PC-3 (cell line): ENCODE data around the gene TAOK2. TPM values are rescaled to one million over a fixed set of nuclear protein-coding genes. Genes with fewer than 3 reads are reported as not detected.

Source experiments
- ATAC-seq: fragments of 200-7000 bp; cut with Tn5 transposase; 2 replicates; pipeline ENCODE4 v1.9.1; 2020; ENCODE audit warnings: mild to moderate bottlenecking, moderate library complexity
- BruUV-seq: library from RNA; stranded (reverse); fragments of 400-500 nt; replicated peaks from 2 replicates; lab custom pipeline; 2021; lab: Mats Ljungman, UMichigan
- CTCF ChIA-PET: fragments of 300-600 bp; sonication (Branson Sonifier 250); formaldehyde crosslinking; loops from one replicate; lab custom pipeline; 2022; ENCODE audit warnings: antibody characterized with exemption; lab: Charles Lee
- POLR2A ChIA-PET: fragments of 300-600 bp; sonication (Branson Sonifier 250); formaldehyde crosslinking; loops from one replicate; lab custom pipeline; 2022; ENCODE audit warnings: antibody characterized with exemption; ENCODE audit not compliant: unreplicated experiment; lab: Charles Lee
- DNase-seq: peaks from one replicate; pipeline ENCODE4 v3.0.0-alpha.2; 2015
- H2AFZ ChIP-seq: fragments of 300-600 bp; sonication (generic); 2 replicates; pipeline ENCODE4 v1.6.0; 2016; ENCODE audit warnings: antibody characterized with exemption, low read length
- H3F3A ChIP-seq: fragments of 300-600 bp; sonication (generic); one replicate; pipeline ENCODE4 v1.6.0; 2017; ENCODE audit warnings: antibody characterized with exemption, low read length, control low read depth, mild to moderate bottlenecking; ENCODE audit not compliant: unreplicated experiment
- H3K27ac ChIP-seq: fragments of 300-600 bp; sonication (generic); 2 replicates; pipeline ENCODE4 v1.5.1; 2016; ENCODE audit warnings: mild to moderate bottlenecking, low read length
- H3K27me3 ChIP-seq: fragments of 300-600 bp; sonication (generic); 2 replicates; pipeline ENCODE4 v1.6.1; 2016; ENCODE audit warnings: low read length, mixed read lengths
- H3K36me3 ChIP-seq: fragments of 300-600 bp; sonication (generic); 2 replicates; pipeline ENCODE4 v1.6.1; 2016; ENCODE audit warnings: low read depth, mixed run types, low read length, mixed read lengths
- H3K4me1 ChIP-seq: fragments of 300-600 bp; sonication (generic); 2 replicates; pipeline ENCODE4 v1.5.1; 2016; ENCODE audit warnings: low read length; ENCODE audit not compliant: insufficient read depth
- H3K4me2 ChIP-seq: fragments of 300-600 bp; sonication (generic); 2 replicates; pipeline ENCODE4 v1.6.0; 2016; ENCODE audit warnings: low read length
- H3K4me3 ChIP-seq: fragments of 300-600 bp; sonication (generic); 2 replicates; pipeline ENCODE4 v1.5.1; 2016; ENCODE audit warnings: mild to moderate bottlenecking, low read length, mixed read lengths
- H3K79me2 ChIP-seq: fragments of 300-600 bp; sonication (generic); 2 replicates; pipeline ENCODE4 v1.6.1; 2017; ENCODE audit warnings: low read length, mixed read lengths
- H3K9ac ChIP-seq: fragments of 300-600 bp; sonication (generic); 2 replicates; pipeline ENCODE4 v1.6.0; 2016; ENCODE audit warnings: mild to moderate bottlenecking, low read length
- H3K9me2 ChIP-seq: fragments of 300-600 bp; sonication (generic); replicated peaks from 2 replicates; pipeline ENCODE4 v1.6.1; 2016; ENCODE audit warnings: mixed run types, low read length, mixed read lengths
- H3K9me3 ChIP-seq: fragments of 300-600 bp; sonication (generic); 2 replicates; pipeline ENCODE4 v1.6.1; 2016; ENCODE audit warnings: low read length, mixed read lengths
- H4K20me1 ChIP-seq: fragments of 300-600 bp; sonication (generic); 2 replicates; pipeline ENCODE4 v1.6.1; 2016; ENCODE audit warnings: low read length, mixed read lengths
- CTCF ChIP-seq: fragments of 300-600 bp; sonication (generic); conservative IDR thresholded peaks from 2 replicates; pipeline ENCODE4 v1.5.1; 2017; ENCODE audit warnings: antibody characterized with exemption, low read depth, mild to moderate bottlenecking, low read length
- EZH2 ChIP-seq: fragments of 300-600 bp; sonication (generic); IDR thresholded peaks from one replicate; pipeline ENCODE4 v1.6.1; 2017; ENCODE audit warnings: antibody characterized with exemption, mild to moderate bottlenecking, low read length; ENCODE audit not compliant: unreplicated experiment
- EZH2phosphoT487 ChIP-seq: fragments of 300-600 bp; sonication (generic); IDR thresholded peaks from 2 replicates; pipeline ENCODE4 v1.6.1; 2018; ENCODE audit warnings: mild to moderate bottlenecking, antibody characterized with exemption, low read length, borderline replicate concordance
- intact Hi-C: fragments of 100-400 bp; cut with micrococcal nuclease; formaldehyde crosslinking; loops from 2 replicates; pipeline ENCODE4 v1.9.0; 2023
- total RNA-seq: library from RNA; depleted of rRNA; stranded (reverse); fragments of >200 nt; gene quantifications from 2 replicates; pipeline ENCODE4 v1.2.3, GENCODE V29; 2014

Gene TAOK2
- total RNA-seq, 1 experiment from 2014 or later = 34.1 TPM

GRCh38 chr16:30032083-30032819, 58.6 kb downstream of the TAOK2 start:
- Histone ChIP-seq H3K36me3 (no peaks in the 10 kb centered on the region; the same call in 1 of the 2 replicates), H3K4me3 (no peak overlapping the region), H3K27ac (no peak overlapping the region), H3K4me2 (no peak overlapping the region), H2AFZ (no peak overlapping the region), H4K20me1 (no peaks in the 10 kb centered on the region), H3K27me3 (no peaks in the 10 kb centered on the region), H3K79me2 (no peaks in the 10 kb centered on the region), H3K9me3 (no peaks in the 10 kb centered on the region), H3K9me2 (no peaks in the 10 kb centered on the region), H3F3A (no peaks in the 10 kb centered on the region), H3K9ac (no peak overlapping the region), H3K4me1 (no peaks in the 10 kb centered on the region)
- DNase-seq (peak; percentile 74), ATAC-seq (peak; percentile 69)
- intact Hi-C loops = no loop called here
- POLR2A ChIA-PET = interaction anchor here (0.9 kb wide), 1 partner anchor 133 kb away, joined by 4 read pairs; the partner anchor contains the start of gene SEZ6L2
- TF ChIP-seq EZH2 (no peak), CTCF (peak; percentile 89)
- no TSS peak for BruUV-seq
- CTCF ChIA-PET = interaction anchor here (0.6 to 1.0 kb wide), 5 partner anchors 12 to 363 kb away, joined by 3 to 17 read pairs (median 4); no protein-coding TSS in a partner anchor

- Histone ChIP-seq H3K36me3 (no peaks in the 10 kb centered on the region; the same call in 1 of the 2 replicates), H3K4me1 (no peaks in the 10 kb centered on the region)
- POLR2A ChIA-PET = no interaction called here
Observed at GRCh38 chr16:30033270-30033669, 59.6 kb downstream of the TAOK2 start.

More at GRCh38 chr16:30033270-30033669, 59.6 kb downstream of the TAOK2 start:
- Histone ChIP-seq H3K9me3 (no peaks in the 10 kb centered on the region), H4K20me1 (no peaks in the 10 kb centered on the region), H2AFZ (no peak overlapping the region), H3K9ac (no peak overlapping the region), H3F3A (no peaks in the 10 kb centered on the region), H3K27me3 (no peaks in the 10 kb centered on the region), H3K4me3 (no peak overlapping the region), H3K79me2 (no peaks in the 10 kb centered on the region), H3K27ac (no peak overlapping the region), H3K4me2 (no peak overlapping the region), H3K9me2 (no peaks in the 10 kb centered on the region)
- no TSS peak for BruUV-seq
- ATAC-seq = no peak
- no peak for DNase-seq
- intact Hi-C loops = no loop called here
- CTCF ChIA-PET = no interaction called here
- TF ChIP-seq CTCF (no peak), EZH2phosphoT487 (no peak)
